Hippocampal formation (tissue), 2 donors: ENCODE measurements around the gene GANAB.
A peak's percentile ranks its signal among the peaks of the same experiment; 100 is the strongest.
"Not testable (repeated sequence)": the region's sequence is repeated elsewhere in the genome, so short reads cannot be mapped to it uniquely, and the experiment has no call there.

Experiments used
- DNase-seq, 2 donors: peaks; one replicate each; lab custom pipeline; 2025; lab: John Stamatoyannopoulos, UW

GANAB gene

DNA sequence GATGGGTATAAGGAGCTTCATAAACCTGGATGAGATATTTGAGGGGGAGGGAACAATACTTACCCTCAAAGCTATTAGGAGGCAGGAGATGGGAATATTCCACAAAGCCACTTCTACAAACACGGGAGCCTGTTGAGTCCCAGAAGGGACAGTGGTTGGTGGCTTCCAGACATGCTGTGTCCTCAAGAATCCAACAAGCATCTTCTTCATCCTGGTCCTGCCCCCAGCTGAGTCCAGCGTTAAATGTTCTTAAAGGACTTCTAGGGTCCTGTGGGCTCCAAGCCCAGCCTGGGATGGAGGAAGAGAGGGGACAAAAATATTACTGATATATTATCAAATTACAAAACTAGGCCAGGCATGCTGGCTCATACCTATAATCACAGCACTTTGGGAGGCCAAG, 21.0 kb upstream of the GANAB start:
- DNase-seq = no peak

DNA sequence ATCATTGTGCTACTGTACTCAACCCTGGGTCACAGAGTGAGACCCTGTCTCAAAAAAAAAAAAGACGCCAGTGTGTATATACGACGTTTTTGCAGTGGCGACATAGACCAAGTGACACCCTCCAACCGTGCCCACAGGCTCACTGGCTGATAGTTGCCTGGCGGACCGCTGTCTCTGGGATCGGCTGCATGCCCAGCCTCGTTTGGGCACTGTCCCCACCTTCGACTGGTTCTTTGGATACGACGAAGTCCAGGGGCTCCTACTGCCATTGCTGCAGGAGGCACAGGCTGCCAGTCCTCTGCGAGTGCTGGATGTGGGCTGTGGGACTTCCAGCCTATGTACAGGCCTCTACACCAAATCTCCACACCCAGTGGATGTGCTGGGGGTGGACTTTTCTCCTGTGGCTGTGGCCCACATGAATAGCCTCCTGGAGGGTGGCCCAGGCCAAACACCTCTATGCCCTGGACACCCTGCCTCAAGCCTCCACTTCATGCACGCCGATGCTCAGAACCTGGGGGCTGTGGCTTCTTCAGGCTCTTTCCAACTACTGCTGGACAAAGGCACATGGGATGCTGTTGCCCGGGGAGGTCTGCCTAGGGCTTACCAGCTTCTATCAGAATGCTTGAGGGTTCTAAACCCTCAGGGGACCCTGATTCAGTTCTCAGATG, 20.0 kb upstream of the GANAB start:
- DNase-seq = no peak

DNA sequence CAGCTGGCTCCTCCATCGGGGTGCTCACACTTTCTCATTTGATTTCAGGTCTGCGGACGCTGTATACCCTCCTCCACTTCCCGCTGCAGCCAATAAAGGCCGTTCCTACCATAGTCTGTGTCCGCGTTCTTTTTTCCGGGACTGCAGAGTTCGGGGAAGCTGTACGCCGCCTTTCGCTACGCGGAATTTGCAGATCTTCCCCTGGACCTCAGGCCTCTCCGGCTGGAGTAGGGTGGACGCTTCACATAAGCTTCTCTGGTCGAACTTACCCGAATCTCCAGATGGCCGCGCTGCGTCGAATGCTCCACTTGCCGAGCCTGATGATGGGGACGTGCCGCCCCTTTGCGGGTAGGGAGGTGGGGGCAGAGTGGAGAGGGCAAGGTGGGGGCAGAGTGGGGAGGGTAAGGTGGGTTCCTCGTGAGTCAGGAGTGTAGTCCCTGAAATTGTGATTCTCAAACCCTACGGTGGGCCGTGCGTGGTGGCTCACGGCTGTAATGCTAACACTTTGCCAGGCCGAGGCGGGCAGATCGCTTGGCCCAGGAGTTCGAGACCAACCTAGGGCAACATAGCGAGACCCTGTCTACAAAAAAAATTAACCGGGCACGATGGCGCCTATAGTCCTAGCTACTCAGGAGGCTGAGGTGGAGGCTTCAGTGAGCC, 19.3 kb upstream of the GANAB start:
- peak in 1 of 2 donors; percentile 49 for DNase-seq

DNA sequence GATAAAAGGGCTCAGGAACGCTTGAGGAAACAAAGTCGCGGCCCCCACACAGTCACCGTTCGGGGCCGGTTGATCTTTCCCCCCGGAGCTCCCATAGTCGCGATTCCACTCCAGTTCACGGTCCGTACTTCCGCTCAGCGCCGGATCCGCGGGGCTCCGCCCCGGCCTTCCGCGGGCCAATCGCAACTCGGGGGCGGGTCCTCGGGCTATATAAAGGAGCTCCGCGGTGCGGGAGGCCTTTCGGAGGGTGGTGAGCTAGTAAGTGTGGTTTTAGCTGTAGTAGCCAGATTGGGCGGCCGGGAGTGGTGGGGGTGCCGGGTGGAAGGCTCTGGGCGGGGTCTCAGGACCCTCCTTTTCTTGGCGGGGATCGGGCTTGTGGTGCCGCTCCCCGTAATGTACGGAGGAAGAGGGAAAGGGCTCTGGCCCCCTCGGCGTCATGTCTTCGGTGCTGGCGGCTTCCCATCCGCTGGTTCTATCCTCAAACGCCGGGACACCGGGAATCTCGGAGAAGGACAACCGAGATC, 18.7 kb upstream of the GANAB start, which contains the start of the genes C11orf98 and CSKMT:
Gene C11orf98 (minus strand): TSS at position 136 of the 524 bp plus-strand sequence. CDS start 41 bp downstream, at position 95.
Gene CSKMT (plus strand): TSS at position 238 of the 524 bp plus-strand sequence. CDS start 568 bp downstream, outside the sequence.
- peak; percentile 95 for DNase-seq

DNA sequence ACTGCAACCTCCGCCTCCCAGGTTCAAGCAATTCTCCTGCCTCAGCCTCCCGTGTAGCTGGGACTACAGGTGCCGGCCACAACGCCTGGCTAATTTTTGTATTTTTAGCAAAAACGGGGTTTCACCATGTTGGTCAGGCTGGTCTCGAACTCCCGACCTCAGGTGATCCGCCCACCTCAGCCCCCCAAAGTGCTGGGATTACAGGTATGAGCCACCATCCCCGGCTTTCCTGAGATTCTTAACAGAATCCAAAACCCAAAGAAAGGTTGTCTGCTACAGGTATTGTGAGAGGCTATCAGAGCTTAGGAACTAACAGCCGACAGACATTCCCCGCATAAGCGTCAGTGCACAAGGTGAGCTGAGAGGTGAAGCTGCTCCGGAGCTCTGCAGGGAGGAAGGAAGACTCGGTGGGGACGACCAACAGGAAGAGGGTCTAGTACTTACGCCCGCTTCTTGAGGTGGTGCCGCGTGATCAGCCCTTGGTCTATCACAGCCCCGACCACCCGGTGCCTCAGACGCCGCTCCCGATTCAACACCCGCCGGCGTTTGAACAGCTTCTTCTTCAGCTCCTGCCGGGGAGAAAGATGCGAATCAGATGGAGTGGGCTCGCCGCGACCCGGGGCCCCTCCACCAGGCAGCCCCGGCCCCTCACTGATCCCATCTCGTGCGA, 18.1 kb upstream of the GANAB start:
- DNase-seq = no peak

DNA sequence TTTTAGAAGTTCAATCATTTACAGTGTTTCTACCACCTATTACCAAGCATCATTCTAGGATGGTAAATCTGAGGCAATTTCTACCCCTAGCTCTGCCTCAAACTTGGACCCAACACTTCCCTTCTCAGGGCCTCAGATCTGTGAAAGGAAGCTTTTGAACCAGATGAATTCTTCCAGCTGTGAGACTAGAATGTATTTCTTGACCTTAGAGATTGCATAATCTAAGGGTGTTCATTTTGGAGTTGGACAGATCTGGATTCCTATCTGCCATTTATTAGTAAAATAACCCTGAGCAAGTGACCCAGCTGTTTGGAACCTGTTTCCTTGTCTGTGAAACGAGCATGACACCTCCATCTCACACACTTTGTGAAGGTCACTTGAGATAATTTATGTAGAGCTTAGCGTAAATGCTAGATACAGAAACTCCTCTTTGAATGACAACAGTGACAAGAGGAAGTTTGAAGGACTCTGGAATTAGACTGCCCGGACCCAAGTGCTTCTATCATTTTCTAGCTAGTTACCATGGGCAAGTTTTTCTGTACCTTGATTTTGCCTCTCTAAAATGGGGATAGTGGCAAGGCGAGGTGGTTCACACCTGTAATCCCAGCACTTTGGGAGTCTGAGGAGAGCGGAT, 10.5 kb upstream of the GANAB start:
- DNase-seq = no peak

DNA sequence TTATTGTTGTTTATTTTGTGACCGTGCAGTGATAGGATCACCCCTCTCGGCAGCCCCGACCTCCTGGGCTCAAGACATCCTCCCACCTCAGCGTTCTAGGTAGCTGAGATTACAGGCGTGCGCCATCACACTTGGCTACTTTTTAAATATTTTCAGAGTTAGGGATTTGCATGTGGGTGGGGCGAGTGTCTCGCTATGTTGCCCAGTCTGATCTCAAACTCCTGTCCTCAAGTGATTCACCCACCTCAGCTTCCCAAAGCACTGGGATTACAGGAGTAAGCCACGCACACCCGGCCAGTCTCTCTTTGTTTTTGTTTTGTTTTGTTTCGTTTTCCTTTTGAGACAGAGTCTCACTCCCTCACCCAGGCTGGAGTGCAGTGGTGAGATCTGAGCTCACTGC, 7.9 kb upstream of the GANAB start:
- no peak for DNase-seq

DNA sequence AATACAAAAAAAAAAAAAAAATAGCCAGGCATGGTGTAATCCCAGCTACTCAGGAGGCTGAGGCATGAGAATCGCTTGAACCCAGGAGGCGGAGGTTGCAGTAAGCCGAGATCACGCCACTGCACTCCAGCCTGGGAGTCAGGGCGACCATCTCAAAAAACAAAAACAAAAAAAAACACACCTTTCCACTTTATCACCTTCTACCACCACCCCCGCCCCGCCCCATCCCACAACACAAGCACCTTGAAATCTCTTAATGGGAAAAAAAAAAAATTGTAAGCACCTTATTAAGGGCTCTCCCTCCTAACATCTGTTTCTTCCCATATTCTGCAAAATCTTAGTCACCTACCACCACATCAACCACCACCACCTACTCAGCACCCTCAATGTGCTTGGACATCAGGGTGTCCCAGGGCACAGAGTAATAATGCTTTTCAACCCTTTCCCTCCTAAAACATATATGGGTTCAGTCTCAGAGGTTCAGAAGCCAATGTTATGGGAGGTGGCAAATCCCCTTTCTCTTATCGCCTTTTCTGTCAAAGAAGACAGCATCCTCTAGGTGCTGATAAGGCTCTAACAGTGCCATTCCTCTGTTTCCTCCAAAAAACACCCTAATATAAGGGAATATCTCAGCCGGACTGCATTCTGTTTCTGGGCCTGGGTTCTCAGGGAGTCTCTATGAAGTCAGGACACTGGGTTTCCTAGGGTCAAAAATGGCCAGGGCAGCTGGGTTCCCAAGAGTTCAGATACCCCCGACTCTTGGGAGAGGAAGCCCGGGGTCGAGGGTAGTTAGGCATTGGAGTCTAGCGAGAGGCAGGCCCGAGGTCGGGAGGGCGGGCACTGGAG, 6.0 kb upstream of the GANAB start:
- DNase-seq = no peak

DNA sequence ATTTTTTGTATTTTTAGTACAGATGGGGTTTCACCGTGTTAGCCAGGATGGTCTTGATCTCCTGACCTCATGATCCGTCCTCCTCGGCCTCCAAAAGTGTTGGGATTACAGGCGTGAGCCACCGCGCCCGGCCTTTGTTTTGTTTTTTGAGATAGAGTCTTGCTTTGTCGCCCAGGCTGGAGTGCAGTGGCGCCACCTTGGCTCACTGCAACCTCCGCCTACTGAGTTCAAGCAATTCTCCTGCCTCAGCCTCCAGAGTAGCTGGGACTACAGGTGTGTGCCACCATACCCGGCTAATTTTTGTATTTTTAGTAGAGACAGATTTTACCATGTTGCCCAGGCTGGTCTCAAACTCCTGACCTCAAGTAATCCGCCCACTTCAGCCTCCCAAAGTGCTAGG, 3.9 kb upstream of the GANAB start:
- not testable (repeated sequence) for DNase-seq

DNA sequence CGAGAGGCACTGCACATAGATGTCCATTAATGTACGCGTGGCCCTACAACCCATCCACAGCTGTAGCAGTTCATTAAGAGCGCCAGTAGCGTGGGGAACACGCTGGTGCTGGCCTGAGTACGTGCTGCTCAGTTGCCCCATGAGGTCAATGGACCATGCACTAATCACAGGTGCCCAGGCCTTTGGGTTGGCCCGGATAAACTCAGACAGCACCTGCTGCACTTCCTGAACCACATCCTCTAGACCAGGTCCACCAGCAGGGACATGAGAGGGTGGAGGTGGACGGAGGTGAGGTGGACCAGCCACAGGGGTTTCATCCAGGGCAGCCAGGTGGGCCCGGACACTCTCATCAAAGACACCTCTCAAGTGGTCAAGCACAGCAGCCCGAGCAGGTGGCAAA, 3.1 kb upstream of the GANAB start:
- no peak for DNase-seq

DNA sequence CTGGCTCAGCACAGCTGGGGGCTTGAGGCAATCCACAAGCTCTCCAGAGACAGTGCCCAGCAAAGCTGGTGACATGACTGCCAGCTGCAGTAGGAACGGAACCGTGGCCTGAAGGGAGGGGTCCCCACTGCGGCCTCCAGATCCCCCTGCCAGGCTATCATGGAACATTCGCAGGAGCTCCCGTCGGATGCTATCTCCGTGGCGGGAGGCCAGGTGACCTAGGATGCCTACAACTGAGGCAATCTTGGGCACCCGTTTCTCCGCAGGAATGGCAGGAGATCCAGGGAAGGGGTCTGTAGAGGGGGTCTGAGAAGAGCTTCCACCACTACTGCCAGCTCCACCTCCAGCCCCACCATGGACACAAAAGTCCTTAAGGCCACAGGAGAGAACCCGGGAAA, 2.6 kb upstream of the GANAB start:
- DNase-seq = no peak

DNA sequence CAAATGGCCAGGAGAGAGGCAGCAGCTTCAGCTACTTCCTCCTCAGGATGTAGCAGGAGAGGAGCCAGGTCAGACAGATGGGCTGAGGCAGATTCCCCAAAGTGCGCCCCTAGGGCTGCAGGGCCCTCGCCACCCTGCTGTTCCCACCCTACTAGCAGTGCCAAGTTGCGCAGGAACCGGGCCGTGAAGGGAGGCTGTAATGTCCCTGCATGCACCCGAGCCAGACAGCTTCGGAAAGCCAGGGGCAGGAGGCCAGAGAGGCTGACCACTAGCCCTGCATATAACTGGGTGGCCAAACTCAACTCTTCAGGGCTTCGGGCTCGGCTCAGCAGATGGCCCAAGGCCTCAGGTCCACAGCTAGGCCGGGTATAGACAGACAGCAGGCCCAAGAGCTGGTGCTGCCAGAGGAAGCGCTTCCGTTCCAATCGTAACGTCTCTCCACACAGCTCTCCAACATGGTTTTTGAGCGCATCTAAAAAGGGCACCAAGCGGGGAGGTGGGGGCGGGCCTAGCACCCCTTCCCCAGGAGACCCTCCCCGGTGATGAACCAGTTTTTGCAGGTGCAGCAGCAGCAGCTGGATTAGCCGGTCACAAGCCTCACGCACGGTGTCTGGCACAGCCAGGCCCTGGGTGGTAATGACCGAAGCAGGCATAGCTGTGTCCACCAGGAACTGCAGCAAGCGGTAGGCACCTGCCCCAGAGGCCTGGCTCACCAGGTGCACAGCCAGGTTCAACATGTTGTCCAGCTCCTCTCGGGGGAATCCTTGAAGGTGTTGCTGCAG, 2.0 kb upstream of the GANAB start:
- no peak for DNase-seq

DNA sequence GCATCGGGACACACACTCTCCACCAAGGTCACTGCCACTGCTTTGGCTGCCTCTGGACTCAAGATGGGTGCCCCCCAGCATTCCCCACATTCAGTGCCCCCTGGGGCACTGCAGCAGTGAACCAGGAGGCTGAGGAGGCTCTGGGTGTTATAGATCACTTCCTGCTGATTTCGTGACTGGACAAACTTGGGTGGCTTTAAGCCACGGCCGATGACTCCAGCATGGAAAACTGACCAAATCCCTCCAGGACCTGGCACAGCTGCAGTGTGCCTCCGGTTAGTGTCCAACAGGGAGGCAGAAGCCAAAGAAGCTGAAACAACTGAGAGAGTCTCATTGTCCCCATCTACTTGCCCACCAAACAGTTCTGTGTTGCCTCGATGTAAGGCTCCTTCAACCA, 1.2 kb upstream of the GANAB start:
- no peak for DNase-seq

DNA sequence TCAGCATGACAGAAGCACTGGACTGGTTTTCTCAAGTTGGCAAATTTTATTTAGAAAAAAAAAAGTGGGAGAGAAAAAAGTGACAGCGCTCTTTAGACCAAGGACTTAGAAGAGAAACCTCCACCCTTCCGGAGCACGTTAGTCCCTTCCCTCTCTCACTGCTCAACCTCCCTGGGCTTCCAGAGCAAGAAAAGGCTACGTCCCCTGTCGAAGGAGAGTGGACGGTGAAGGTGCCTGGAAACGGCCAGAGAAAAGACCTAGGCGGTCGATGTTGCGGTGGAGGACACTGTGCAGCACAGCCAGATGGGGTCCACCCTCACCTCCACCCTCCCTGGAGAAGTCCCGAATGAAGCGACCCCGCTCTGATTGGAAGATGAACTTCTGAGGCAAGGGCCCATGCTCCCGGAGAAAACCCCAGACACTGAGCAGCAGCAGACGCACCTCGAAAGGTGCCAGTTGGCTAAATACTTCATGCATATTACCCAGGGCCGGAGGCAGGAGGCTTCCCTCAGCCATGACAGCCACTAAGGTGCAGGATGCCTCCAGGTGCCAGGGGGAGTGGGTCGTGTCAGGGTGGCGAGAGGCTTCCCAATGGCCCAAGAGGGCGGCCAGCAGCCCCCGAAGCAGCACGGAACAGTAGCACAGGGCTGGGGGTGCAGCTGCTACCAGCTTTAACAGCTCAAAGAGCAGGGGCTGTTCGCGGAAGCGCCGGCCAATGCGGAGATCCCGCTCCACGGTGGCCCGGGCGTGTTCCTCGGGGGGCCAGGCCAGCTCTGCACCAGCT, 604 bp upstream of the GANAB start:
- no peak for DNase-seq

DNA sequence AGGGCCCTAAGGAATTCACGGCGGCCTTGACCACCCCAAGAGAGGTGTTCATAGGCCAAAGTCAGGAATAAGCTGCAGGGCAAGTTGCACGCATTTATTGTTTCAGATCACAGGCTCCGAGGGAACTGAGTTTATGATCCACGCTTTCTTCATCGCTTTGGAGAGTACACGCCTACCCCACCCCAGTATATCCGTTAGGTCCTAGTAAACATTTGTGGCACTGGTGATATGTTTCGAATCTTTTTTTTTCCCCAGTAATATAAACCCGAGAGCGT, 805 bp downstream of the GANAB start:
- no peak for DNase-seq

DNA sequence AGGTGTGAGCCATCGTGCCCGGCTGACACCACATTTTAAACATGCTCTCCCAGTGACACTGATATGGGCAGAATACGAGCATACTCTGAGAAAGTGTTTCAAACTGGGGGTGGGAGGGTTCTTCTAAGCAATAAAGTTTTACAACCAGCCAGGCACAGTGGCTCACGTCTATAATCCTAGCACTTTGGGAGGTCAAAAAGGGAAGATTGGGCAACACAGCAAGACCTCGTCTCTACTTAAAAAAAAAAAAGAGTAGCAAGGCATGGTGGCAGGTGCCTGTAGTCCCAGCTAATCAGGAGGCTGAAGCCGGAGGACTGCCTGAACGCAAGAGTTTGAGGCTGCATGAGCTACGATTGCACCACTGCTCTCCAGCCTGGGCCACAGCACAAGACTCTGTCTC, 2.2 kb downstream of the GANAB start:
- DNase-seq = no peak

DNA sequence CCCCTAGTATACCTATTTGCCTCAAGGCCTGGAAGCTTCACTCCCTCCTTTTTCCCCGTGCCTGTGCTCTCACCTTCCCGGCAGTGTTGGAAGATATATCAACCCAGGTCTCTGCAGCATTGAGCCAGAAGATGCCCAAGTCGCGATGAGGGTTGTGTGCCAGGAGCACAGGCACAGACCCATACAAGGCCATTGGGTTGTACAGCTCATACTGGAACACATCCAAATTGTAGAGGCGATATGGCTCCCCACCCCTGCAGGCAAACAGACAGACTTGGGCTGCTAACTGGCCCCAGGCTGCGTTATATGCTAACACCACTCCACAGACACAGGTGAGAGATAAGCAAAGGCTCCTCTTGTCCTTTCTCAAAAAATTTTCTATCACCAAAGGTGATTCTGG, 13.9 kb downstream of the GANAB start:
- DNase-seq = no peak

DNA sequence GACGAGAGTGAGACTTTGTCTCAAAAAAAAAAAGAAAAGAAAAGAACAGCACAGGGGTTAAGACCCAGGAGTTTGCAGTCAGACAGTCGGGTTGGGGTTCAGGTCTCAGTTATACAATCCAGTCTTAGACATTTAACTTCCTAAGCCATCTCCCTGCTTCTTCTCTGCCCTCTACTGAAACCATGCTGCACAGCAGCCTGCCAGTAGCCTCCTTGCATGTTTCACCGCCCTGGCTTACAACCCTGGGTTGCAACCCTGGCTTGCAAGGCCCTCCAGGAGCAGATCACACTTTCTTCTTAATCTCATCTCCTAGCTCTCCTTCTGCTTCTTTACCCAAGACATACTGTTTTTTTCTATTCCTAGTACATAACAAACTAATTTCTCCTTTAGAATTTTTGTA, 18.7 kb downstream of the GANAB start:
- no peak for DNase-seq

DNA sequence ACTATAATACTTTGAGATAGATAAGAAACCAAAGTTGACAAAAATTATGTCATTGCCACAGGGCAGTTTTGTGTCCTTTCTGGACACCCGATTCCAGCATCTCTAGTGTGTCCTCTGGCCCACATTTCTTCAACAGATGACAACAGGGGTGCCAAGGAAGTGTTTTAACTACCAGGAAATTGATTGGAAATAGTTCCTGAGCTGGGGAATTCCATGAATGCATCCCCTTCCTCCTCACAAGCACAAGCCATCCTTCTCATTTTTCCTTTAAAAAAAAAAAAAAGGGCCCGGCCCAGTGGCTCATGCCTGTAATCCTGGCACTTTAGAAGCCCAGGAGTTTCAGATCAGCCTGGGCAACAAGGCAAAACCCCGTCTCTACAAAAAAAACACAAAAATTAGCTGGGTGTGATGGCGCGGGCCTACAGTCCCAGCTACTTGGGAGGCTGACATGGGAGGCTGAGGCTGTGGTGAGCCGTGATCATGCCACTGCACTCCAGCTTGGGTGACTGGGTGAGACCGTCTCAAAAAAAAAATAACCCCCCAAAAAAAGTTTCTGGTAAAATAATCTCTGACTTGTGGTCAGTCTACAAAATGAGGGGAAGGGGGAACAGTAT, 23.8 kb downstream of the GANAB start:
- DNase-seq = no peak
